Thoracic aorta (tissue), 2 donors: Measurements from ENCODE around the gene MCF2L2. TPM values are rescaled to one million over a fixed set of nuclear protein-coding genes. Genes with fewer than 3 reads are reported as not detected.

Experiments used
- ATAC-seq: fragments of 150-250 bp; one replicate; pipeline ENCODE4 v1.8.0; 2017; ENCODE audit warnings: low read depth; ENCODE audit not compliant: insufficient number of reproducible peaks, low FRiP score
- DNase-seq: peaks from one replicate; pipeline ENCODE4 v3.0.0-alpha.2; 2020; ENCODE audit warnings: low spot score
- H3K27ac ChIP-seq, 2 donors: fragments of 200-600 bp; sonication (generic); 1 replicate in 1 of 2; 2 replicates in 1 of 2; pipeline ENCODE4 v1.5.1; 2016; ENCODE audit warnings: mild to moderate bottlenecking in 2 of 2, moderate library complexity in 2 of 2
- H3K27me3 ChIP-seq: fragments of 200-600 bp; sonication (generic); replicated peaks from 2 replicates; pipeline ENCODE4 v1.6.0; 2016; ENCODE audit warnings: mild to moderate bottlenecking; ENCODE audit not compliant: insufficient read depth
- H3K36me3 ChIP-seq: fragments of 200-600 bp; sonication (generic); one replicate; pipeline ENCODE4 v1.5.1; 2016
- H3K4me1 ChIP-seq, 2 donors: fragments of 200-600 bp; sonication (generic); 1 replicate in 1 of 2; 2 replicates in 1 of 2; pipeline versions ENCODE4 v1.5.1 to v1.6.0; 2016; ENCODE audit warnings: low read depth in 2 of 2, mild to moderate bottlenecking in 1 of 2; ENCODE audit not compliant: control insufficient read depth in 1 of 2
- H3K4me3 ChIP-seq: fragments of 200-600 bp; sonication (generic); 2 replicates; pipeline ENCODE4 v1.5.1; 2016; ENCODE audit warnings: mild to moderate bottlenecking
- H3K9me3 ChIP-seq: fragments of 200-600 bp; sonication (generic); 2 replicates; pipeline ENCODE4 v1.5.1; 2016
- CTCF ChIP-seq: fragments of 200-600 bp; sonication (generic); IDR thresholded peaks from one replicate; pipeline ENCODE4 v1.5.1; 2019; ENCODE audit warnings: antibody characterized with exemption
- total RNA-seq, 2 donors: library from RNA; depleted of rRNA; stranded (reverse); fragments of >200 nt; gene quantifications; one replicate each; pipeline versions ENCODE4 v1.1.0 to v1.2.3, GENCODE V29; 2016

MCF2L2 gene
- total RNA-seq, 2 donors from 2014 or later = 0.85 to 1.5 TPM

- Histone ChIP-seq H3K27me3 (no peaks in the 10 kb centered on the region), H3K9me3 (no peaks in the 10 kb centered on the region), H3K27ac (no peak overlapping the region), H3K4me3 (no peak overlapping the region), H3K36me3 (no peaks in the 10 kb centered on the region), H3K4me1 (no peaks in the 10 kb centered on the region)
- DNase-seq (no peak), ATAC-seq (no peak)
- no peak for TF ChIP-seq CTCF
Observed at GRCh38 chr3:183189641-183190040, 238.8 kb downstream of the MCF2L2 start.

- H3K27me3 ChIP-seq = no peaks in the 10 kb centered on the region
- no peaks in the 10 kb centered on the region for H3K9me3 ChIP-seq
- peak; percentile 13 for TF ChIP-seq CTCF
- H3K27ac ChIP-seq = no peak overlapping the region
- DNase-seq (no peak), ATAC-seq (no peak)
- H3K4me3 ChIP-seq = no peak overlapping the region
- H3K36me3 ChIP-seq = no peaks in the 10 kb centered on the region
- H3K4me1 ChIP-seq = no peaks in the 10 kb centered on the region
Observed at GRCh38 chr3:183188895-183189462, 239.4 kb downstream of the MCF2L2 start.

GRCh38 chr3:183185696-183186095 lies 242.7 kb downstream of the MCF2L2 start:
- Histone ChIP-seq H3K27ac (no peak overlapping the region), H3K27me3 (no peaks in the 10 kb centered on the region), H3K36me3 (no peaks in the 10 kb centered on the region), H3K4me3 (no peak overlapping the region), H3K4me1 (no peaks in the 10 kb centered on the region), H3K9me3 (no peaks in the 10 kb centered on the region)
- TF ChIP-seq CTCF = no peak
- DNase-seq = no peak
- no peak for ATAC-seq

GRCh38 chr3:183182732-183183610 lies 245.4 kb downstream of the MCF2L2 start:
- no peaks in the 10 kb centered on the region for H3K27me3 ChIP-seq
- H3K4me1 ChIP-seq = peaks cover 2 to 11% of the 10 kb centered on the region in 2 donors
- H3K27ac ChIP-seq = no peak overlapping the region
- DNase-seq (no peak), ATAC-seq (no peak)
- no peaks in the 10 kb centered on the region for H3K9me3 ChIP-seq
- no peak for TF ChIP-seq CTCF
- no peaks in the 10 kb centered on the region for H3K36me3 ChIP-seq
- H3K4me3 ChIP-seq = no peak overlapping the region

GRCh38 chr3:183182073-183182472 lies 246.3 kb downstream of the MCF2L2 start:
- DNase-seq = no peak
- Histone ChIP-seq H3K9me3 (no peaks in the 10 kb centered on the region), H3K36me3 (no peaks in the 10 kb centered on the region), H3K4me1 (peaks cover 2 to 11% of the 10 kb centered on the region in 2 donors), H3K27ac (no peak overlapping the region), H3K4me3 (no peak overlapping the region), H3K27me3 (no peaks in the 10 kb centered on the region)
- ATAC-seq = no peak
- TF ChIP-seq CTCF = no peak
